Stimulated activated CD4-positive, alpha-beta T cell treated with anti-CD3 and anti-CD28 coated beads, Interleukin-1b, Interleukin-23, amount 100 ng/mL, for 1 hour (primary cell): ENCODE data around the gene TULP4.

Source experiments
- DNase-seq, 2 donors: peaks; one replicate each; pipeline ENCODE4 v3.0.0-alpha.2; 2020; ENCODE audit warnings: low read depth in 2 of 2

The TULP4 gene

GRCh38 chr6:158358450-158359077 lies 46.3 kb downstream of the TULP4 start:
- no peak for DNase-seq

- DNase-seq: no peak
These were observed 48.8 kb downstream of the TULP4 start for GRCh38 chr6:158361068-158361467.

GRCh38 chr6:158361961-158362669 lies 49.9 kb downstream of the TULP4 start:
- DNase-seq: no peak

- DNase-seq: no peak
These were observed 54.1 kb downstream of the TULP4 start for GRCh38 chr6:158366363-158366762.

GRCh38 chr6:158367816-158368215 lies 55.6 kb downstream of the TULP4 start:
- DNase-seq: no peak

- DNase-seq: no peak
These were observed 57.0 kb downstream of the TULP4 start for GRCh38 chr6:158369241-158369640.

GRCh38 chr6:158370805-158371204 lies 58.5 kb downstream of the TULP4 start:
- no peak for DNase-seq

GRCh38 chr6:158371261-158371660 lies 59.0 kb downstream of the TULP4 start:
- DNase-seq: no peak

- no peak for DNase-seq
These were observed 60.3 kb downstream of the TULP4 start for GRCh38 chr6:158372574-158372973.

- DNase-seq: no peak
These were observed 60.9 kb downstream of the TULP4 start for GRCh38 chr6:158373214-158373613.

GRCh38 chr6:158374020-158374419 lies 61.8 kb downstream of the TULP4 start:
- DNase-seq: no peak

- DNase-seq: no peak
These were observed 64.4 kb downstream of the TULP4 start for GRCh38 chr6:158376631-158377081.

GRCh38 chr6:158377860-158378259 lies 65.6 kb downstream of the TULP4 start:
- no peak for DNase-seq

- no peak for DNase-seq
These were observed 67.1 kb downstream of the TULP4 start for GRCh38 chr6:158379336-158379735.

GRCh38 chr6:158381214-158381613 lies 68.9 kb downstream of the TULP4 start:
- DNase-seq: no peak

GRCh38 chr6:158382491-158382890 lies 70.2 kb downstream of the TULP4 start:
- DNase-seq: no peak

- no peak for DNase-seq
These were observed 70.8 kb downstream of the TULP4 start for GRCh38 chr6:158383057-158383456.

- DNase-seq: no peak
These were observed 71.3 kb downstream of the TULP4 start for GRCh38 chr6:158383542-158383941.

GRCh38 chr6:158384671-158385110 lies 72.4 kb downstream of the TULP4 start:
- DNase-seq: no peak

- no peak for DNase-seq
These were observed 74.8 kb downstream of the TULP4 start for GRCh38 chr6:158387036-158387435.

- DNase-seq: no peak
These were observed 75.3 kb downstream of the TULP4 start for GRCh38 chr6:158387578-158387977.

- no peak for DNase-seq
These were observed 76.5 kb downstream of the TULP4 start for GRCh38 chr6:158388727-158389126.

- no peak for DNase-seq
These were observed 77.1 kb downstream of the TULP4 start for GRCh38 chr6:158389193-158389919.
